Measurements from ENCODE around the gene SHISA7.
A peak's percentile ranks its signal among the peaks of the same experiment; 100 is the strongest.

Gene SHISA7

DNA sequence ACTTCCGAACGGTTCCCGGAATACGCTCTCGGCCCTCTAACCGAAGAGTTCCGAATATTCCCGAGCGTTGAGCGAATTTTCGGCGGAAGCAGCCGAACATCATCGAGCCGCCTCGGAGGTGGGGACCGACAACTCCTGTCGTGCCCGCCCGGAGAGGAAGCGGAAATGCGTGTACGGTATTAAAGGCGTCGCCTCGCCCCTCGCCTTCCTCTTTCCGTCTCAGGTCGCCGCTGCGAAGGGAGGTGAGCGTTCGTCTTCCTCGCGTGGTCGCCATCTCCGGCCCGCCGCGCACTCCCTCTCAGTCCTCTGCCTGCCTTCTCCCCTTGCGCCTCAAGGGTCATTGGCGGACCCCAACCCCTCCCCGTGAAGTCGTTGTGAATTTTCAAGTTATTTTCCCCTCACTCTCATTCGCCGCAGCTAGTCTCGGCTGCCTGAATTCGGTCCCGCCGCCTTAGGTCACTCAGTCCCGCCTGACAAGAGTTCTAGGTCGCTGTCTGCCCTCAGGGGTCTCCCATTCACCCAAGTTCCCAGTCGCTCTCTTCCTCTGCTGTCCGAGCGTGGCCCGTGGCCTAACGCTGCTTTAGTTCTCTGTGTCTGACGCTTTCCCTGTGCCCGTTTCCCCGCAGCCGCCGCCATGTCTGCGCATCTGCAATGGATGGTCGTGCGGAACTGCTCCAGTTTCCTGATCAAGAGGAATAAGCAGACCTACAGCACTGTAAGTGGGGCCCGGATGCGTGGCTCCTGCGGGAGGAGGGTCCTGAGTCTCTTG is 57.2 kb downstream of the SHISA7 start, which contains the start of gene RPL28:
Gene RPL28 (plus strand): TSS at position 209 of the 769 bp plus-strand sequence. CDS start 426 bp downstream, at position 635.
- peak; percentile 99 for DNase-seq

GRCh38 chr19:55384920-55385723 is 58.0 kb downstream of the SHISA7 start:
- peak; percentile 98 for DNase-seq

- peak; percentile 51 for DNase-seq
Measured at GRCh38 chr19:55384131-55384919, 58.8 kb downstream of the SHISA7 start, which contains the start of gene TMEM238. TSS of gene TMEM238 (minus strand) at chr19:55384292. CDS start at chr19:55384259, 33 bp downstream.

DNA sequence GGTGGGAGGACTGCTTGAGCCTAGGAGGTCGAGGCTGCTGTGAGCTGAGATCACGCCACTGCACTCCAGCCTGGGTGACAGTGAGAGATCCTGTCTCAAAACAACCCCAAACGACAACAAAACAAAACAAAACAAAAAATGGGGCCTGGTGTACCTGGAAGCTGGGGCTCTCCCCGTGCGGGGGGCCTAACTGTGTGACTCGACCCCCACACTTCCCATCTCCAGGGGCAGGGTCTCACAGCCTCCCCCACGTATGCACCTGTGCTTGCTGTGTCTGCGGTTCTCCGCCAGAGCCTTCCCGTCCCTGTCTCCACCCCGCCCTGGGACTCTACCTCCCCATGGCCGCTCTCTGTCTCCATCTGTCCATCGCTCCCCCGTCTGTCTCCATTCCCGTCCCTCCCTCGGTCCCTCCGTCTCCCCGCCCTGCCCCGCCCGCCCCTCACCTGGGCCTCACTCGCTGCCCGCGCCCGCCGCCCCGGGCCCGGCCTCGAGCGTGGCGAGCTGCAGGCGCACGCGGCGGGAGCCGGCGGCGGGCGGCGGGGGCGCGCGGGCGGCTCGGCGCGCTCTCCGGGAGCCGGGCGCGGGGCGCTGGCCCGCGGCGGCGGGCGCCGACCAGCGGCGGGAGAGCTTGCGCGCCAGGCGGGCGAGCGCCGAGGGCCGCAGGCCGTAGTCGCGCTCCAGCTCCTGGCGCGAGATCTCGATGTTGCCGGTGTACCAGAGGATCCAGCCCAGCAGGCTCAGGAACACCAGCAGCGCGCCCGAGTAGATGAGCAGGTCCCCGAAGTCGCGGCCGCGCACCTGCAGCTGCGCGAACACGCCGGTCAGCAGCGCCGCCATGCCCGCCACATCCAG is 59.6 kb downstream of the SHISA7 start:
- peak; percentile 74 for DNase-seq

GRCh38 chr19:55382522-55383054 is 60.5 kb downstream of the SHISA7 start:
- no peak for DNase-seq

DNA sequence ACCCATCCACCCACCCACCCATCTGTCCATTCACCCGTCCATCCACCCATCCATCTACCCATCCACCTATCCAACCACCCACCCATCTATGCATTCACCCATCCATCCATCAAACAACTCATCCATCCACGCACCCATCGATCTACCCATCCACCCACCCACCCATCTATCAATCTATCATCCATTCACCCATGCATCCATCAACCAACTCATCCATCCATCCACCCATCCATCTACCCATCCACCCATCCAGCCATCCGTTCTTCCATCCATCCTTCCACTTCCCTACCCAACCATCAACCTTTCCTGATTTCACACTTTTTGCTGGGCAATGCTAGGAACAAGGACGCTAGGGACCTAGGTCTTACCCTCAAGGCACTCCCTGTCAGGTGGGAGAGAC is 61.1 kb downstream of the SHISA7 start:
- DNase-seq: no peak

DNA sequence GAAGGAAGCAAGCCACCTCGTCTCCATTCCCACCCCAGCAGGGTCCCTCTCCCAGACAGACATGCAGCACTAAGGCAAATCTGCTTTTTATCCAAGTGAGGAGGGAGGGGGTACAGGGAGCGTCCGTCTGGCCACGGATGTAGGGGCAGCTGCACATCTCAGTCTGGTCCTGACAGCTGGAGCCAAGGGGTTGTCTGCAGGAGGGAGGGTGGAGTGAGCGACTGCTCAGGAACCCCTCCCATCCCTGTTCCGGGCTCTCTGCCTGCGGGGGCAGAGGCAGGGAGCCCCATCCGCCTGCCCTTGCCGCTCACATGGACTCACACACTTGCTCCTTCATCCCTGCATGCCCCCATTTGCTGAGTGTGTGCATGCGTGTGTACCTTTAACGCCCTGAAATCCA is 63.9 kb downstream of the SHISA7 start:
- DNase-seq: no peak
